ENCODE results near the gene ZNF385B.

DNA sequence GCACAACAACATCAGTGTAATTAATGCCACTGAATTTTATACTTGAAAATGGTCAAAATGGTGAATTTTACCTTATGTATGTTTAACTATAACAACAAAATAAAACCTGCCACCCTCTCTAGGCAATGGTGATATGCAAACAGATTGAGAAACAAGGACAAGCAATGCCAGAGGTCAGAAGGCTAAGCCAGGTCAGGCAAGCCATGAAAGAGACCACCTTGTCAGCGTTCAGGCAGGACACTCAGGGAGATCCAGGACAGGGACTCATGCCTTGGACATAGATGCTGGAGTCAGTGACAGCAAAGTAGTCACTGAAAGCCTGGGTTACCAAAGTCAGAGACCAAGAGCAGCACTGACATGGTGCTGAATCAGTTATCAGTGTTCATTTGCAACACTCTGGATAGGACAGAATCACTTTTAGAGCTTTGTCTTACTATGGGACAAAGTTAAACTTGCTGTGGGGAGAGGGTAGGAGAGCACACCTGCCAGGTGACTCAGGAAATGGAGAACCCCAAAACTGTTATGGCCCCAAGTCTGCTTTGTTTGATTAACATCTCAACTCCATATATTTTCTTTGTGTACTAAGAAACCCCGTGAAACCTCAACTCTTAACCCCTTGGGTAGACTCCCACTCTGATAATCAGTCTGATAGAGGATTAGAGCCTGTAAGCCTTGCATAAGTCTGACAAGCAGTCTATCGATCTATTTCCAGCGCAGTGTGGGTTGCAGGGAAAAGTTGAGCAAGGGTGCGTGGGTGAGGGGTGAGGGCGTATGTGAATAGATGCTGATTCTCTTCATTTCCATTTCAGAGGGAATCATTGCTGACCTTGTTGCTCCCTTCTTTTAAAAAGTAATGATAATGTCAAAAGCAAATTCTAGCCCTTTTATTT lies 48.7 kb upstream of the ZNF385B start:
- TF ChIP-seq CTCF (IDR thresholded peaks at IDR 0.05; ENCODE audit: low read depth, low read length) (no peak), MYC (IDR thresholded peaks at IDR 0.05; ENCODE audit: low read depth, low read length) (no peak), POLR2A (IDR thresholded peaks at IDR 0.05; ENCODE audit: extremely low read depth, insufficient read length) (no peak), MAX (IDR thresholded peaks at IDR 0.05; ENCODE audit: low read depth, low read length) (no peak)

Data from NB4 (cell line).